GM12891 (cell line): ENCODE data around the gene PRM2.

Experiments
- POLR2A ChIP-seq: IDR thresholded peaks from 2 replicates; pipeline ENCODE4 v1.6.1; 2011; ENCODE audit warnings: low read depth, low read length, control low read depth
- POLR2AphosphoS5 ChIP-seq: IDR thresholded peaks from 2 replicates; pipeline ENCODE4 v1.6.1; 2011; ENCODE audit warnings: low read depth, low read length, control low read depth
- TAF1 ChIP-seq: IDR thresholded peaks from 2 replicates; pipeline ENCODE4 v1.6.1; 2011; ENCODE audit warnings: low read depth, low read length, control low read depth

GRCh38 chr16:11325404-11326083 lies 49.3 kb upstream of the PRM2 start:
- TF ChIP-seq POLR2AphosphoS5 (no peak), POLR2A (no peak), TAF1 (no peak)
